ENCODE results near the gene SORCS1. TPM values are rescaled to one million over a fixed set of nuclear protein-coding genes. Genes with fewer than 3 reads are reported as not detected.

The SORCS1 gene
- polyA plus RNA-seq, 1 donor (not counting 4 experiments of a cell fraction or from before 2014, with no cell fraction given): not detected

GRCh38 chr10:106925191-106925590 lies 239.3 kb downstream of the SORCS1 start:
- no peak for DNase-seq (ENCODE audit: low read depth, low spot score)
- dilution Hi-C loops (cut with MboI; ENCODE audit: extremely low pct_ligation_motif_present, low sequenced_read_pairs): no loop called here
- Histone ChIP-seq H3K36me3 (ENCODE audit: control insufficient read depth in 2 of 2, extremely low read depth in 1 of 2, insufficient read depth in 2 of 2, low read length in 2 of 2) (no peaks in the 10 kb centered on the region), H3K4me2 (ENCODE audit: control insufficient read depth, extremely low read depth, insufficient read depth, low read depth, low read length) (no peak overlapping the region), H3K9me1 (ENCODE audit: control insufficient read depth, extremely low read depth, insufficient read depth, low read length) (no peaks in the 10 kb centered on the region), H3K27ac (ENCODE audit: control insufficient read depth, insufficient read depth, low read length) (no peak overlapping the region), H3K27me3 (ENCODE audit: control insufficient read depth, extremely low read depth, insufficient read depth, low read length) (no peaks in the 10 kb centered on the region), H4K20me1 (ENCODE audit: control insufficient read depth, extremely low read depth, insufficient read depth, low read length) (no peaks in the 10 kb centered on the region), H3K9me3 (ENCODE audit: control insufficient read depth, low read depth, low read length) (no peaks in the 10 kb centered on the region), H2AFZ (ENCODE audit: control insufficient read depth, low read length) (no peak overlapping the region), H3K4me1 (ENCODE audit: control insufficient read depth, extremely low read depth, insufficient read depth, low read length) (no peaks in the 10 kb centered on the region), H3K79me2 (ENCODE audit: control insufficient read depth, insufficient read depth, low read length) (no peaks in the 10 kb centered on the region), H3K4me3 (ENCODE audit: control insufficient read depth in 2 of 3, extremely low read depth in 1 of 3, insufficient read depth in 2 of 3, low read depth in 1 of 3, low read length in 3 of 3) (no peak overlapping the region), H3K9ac (ENCODE audit: control insufficient read depth, extremely low read depth, insufficient read depth, low read length) (no peak overlapping the region)
- FAIRE-seq: no peak
- TF ChIP-seq EZH2 (IDR thresholded peaks at IDR 0.05; ENCODE audit: low read length): no peak
- TF ChIP-seq CTCF (optimal IDR thresholded peaks at IDR 0.05 in 1 of 3, IDR thresholded peaks at IDR 0.05 in 1 of 3, conservative IDR thresholded peaks at IDR 0.05 in 1 of 3; ENCODE audit: extremely low read depth in 1 of 3, insufficient read depth in 2 of 3, low read length in 3 of 3): no peak

GRCh38 chr10:106920538-106920937 lies 244.0 kb downstream of the SORCS1 start:
- Histone ChIP-seq H3K9ac (ENCODE audit: control insufficient read depth, extremely low read depth, insufficient read depth, low read length) (no peak overlapping the region), H3K27me3 (ENCODE audit: control insufficient read depth, extremely low read depth, insufficient read depth, low read length) (no peaks in the 10 kb centered on the region), H3K4me1 (ENCODE audit: control insufficient read depth, extremely low read depth, insufficient read depth, low read length) (no peaks in the 10 kb centered on the region), H2AFZ (ENCODE audit: control insufficient read depth, low read length) (no peak overlapping the region), H3K36me3 (ENCODE audit: control insufficient read depth in 2 of 2, extremely low read depth in 1 of 2, insufficient read depth in 2 of 2, low read length in 2 of 2) (no peaks in the 10 kb centered on the region), H3K27ac (ENCODE audit: control insufficient read depth, insufficient read depth, low read length) (no peak overlapping the region), H3K4me3 (ENCODE audit: control insufficient read depth in 2 of 3, extremely low read depth in 1 of 3, insufficient read depth in 2 of 3, low read depth in 1 of 3, low read length in 3 of 3) (no peak overlapping the region), H3K4me2 (ENCODE audit: control insufficient read depth, extremely low read depth, insufficient read depth, low read depth, low read length) (no peak overlapping the region), H3K9me1 (ENCODE audit: control insufficient read depth, extremely low read depth, insufficient read depth, low read length) (no peaks in the 10 kb centered on the region), H4K20me1 (ENCODE audit: control insufficient read depth, extremely low read depth, insufficient read depth, low read length) (no peaks in the 10 kb centered on the region), H3K79me2 (ENCODE audit: control insufficient read depth, insufficient read depth, low read length) (no peaks in the 10 kb centered on the region), H3K9me3 (ENCODE audit: control insufficient read depth, low read depth, low read length) (no peaks in the 10 kb centered on the region)
- no peak for TF ChIP-seq CTCF (optimal IDR thresholded peaks at IDR 0.05 in 1 of 3, IDR thresholded peaks at IDR 0.05 in 1 of 3, conservative IDR thresholded peaks at IDR 0.05 in 1 of 3; ENCODE audit: extremely low read depth in 1 of 3, insufficient read depth in 2 of 3, low read length in 3 of 3)
- no peak for TF ChIP-seq EZH2 (IDR thresholded peaks at IDR 0.05; ENCODE audit: low read length)
- DNase-seq (ENCODE audit: low read depth, low spot score): no peak
- dilution Hi-C loops (cut with MboI; ENCODE audit: extremely low pct_ligation_motif_present, low sequenced_read_pairs): no loop called here
- FAIRE-seq: no peak

All from keratinocyte (primary cell).